Measurements from ENCODE around the gene ZNF780B.

DNA sequence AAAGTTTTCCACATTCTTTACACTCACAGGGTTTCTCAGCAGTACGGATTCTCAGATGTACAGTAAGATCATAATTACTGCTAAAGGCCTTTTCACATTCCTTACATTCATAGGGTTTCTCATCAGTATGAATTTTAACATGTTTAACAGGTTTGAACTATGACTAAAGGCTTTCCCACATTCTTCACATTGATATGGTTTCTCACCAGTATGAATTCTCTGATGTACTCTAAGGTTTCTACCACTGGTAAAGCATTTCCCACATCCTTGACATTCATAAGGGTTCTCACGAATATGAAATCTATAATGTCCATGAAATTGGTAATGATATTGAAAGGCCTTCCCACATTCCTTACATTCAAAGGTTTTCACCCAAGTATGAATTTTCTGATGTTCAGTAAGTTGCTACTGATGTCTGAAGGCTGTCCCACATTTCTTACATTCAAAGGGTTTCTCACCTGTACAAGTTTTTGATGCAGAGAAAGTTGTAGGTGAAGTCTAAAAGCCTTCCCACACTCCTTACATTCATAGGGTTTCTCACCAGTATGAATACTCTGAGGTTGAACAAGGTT, 22.0 kb downstream of the ZNF780B start:
- TF ChIP-seq ISL1 (CRISPR knock-in tag; IDR thresholded peaks at IDR 0.05) (no peak), OSR1 (CRISPR knock-in tag; IDR thresholded peaks at IDR 0.05) (no peak)
